Gastrocnemius medialis (tissue), 4 donors: Measurements from ENCODE around the gene RAB26.

ENCODE experiments used
- POLR2A ChIP-seq, 2 donors: fragments of 450-650 bp; IDR thresholded peaks; one replicate each; pipeline ENCODE4 v1.6.1; 2017; ENCODE audit warnings: antibody characterized with exemption in 2 of 2, mild to moderate bottlenecking in 2 of 2, moderate library complexity in 2 of 2
- TF ChIP-seq, protein P1 (sequence below), 5 experiments: fragments of 450-650 bp in 3 of 5; fragments of 200-600 bp in 2 of 5; sonication (generic) in 2 of 5; IDR thresholded peaks in 4 of 5; conservative IDR thresholded peaks in 1 of 5; 1 replicate in 4 of 5; 2 replicates in 1 of 5; pipeline ENCODE4 v1.5.1; 2016 to 2019; ENCODE audit warnings: antibody characterized with exemption in 5 of 5, mild to moderate bottlenecking in 3 of 5, moderate library complexity in 3 of 5

- TF ChIP-seq, protein P1, sequence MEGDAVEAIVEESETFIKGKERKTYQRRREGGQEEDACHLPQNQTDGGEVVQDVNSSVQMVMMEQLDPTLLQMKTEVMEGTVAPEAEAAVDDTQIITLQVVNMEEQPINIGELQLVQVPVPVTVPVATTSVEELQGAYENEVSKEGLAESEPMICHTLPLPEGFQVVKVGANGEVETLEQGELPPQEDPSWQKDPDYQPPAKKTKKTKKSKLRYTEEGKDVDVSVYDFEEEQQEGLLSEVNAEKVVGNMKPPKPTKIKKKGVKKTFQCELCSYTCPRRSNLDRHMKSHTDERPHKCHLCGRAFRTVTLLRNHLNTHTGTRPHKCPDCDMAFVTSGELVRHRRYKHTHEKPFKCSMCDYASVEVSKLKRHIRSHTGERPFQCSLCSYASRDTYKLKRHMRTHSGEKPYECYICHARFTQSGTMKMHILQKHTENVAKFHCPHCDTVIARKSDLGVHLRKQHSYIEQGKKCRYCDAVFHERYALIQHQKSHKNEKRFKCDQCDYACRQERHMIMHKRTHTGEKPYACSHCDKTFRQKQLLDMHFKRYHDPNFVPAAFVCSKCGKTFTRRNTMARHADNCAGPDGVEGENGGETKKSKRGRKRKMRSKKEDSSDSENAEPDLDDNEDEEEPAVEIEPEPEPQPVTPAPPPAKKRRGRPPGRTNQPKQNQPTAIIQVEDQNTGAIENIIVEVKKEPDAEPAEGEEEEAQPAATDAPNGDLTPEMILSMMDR (IDR thresholded peaks at IDR 0.05 in 4 of 5, conservative IDR thresholded peaks at IDR 0.05 in 1 of 5), result no peak
- no peak for TF ChIP-seq POLR2A (IDR thresholded peaks at IDR 0.05)
Observed at GRCh38 chr16:2197765-2198164, 49.3 kb downstream of the RAB26 start.
